Fibroblast of villous mesenchyme (primary cell): ENCODE measurements around the gene SLC16A8. TPM values are rescaled to one million over a fixed set of nuclear protein-coding genes. Genes with fewer than 3 reads are reported as not detected.

Experiments used
- DNase-seq: peaks from one replicate; pipeline ENCODE4 v3.0.0-alpha.2; 2010; ENCODE audit warnings: low read depth
- H3K4me3 ChIP-seq: 2 replicates; pipeline ENCODE4 v1.5.1; 2011; ENCODE audit warnings: low read depth, mild to moderate bottlenecking, low read length
- total RNA-seq: library from RNA; depleted of rRNA; stranded (reverse); fragments of >200 nt; gene quantifications from 2 replicates; pipeline ENCODE4 v1.2.3, GENCODE V29; 2012
- TF ChIP-seq, protein P1 (sequence below): IDR thresholded peaks from 2 replicates; pipeline ENCODE4 v1.5.1; 2012; ENCODE audit warnings: low read depth, mild to moderate bottlenecking, low read length; ENCODE audit not compliant: insufficient read depth

SLC16A8 gene
- total RNA-seq, 1 donor: not detected

- H3K4me3 ChIP-seq: no peak overlapping the region
- TF ChIP-seq, protein P1, sequence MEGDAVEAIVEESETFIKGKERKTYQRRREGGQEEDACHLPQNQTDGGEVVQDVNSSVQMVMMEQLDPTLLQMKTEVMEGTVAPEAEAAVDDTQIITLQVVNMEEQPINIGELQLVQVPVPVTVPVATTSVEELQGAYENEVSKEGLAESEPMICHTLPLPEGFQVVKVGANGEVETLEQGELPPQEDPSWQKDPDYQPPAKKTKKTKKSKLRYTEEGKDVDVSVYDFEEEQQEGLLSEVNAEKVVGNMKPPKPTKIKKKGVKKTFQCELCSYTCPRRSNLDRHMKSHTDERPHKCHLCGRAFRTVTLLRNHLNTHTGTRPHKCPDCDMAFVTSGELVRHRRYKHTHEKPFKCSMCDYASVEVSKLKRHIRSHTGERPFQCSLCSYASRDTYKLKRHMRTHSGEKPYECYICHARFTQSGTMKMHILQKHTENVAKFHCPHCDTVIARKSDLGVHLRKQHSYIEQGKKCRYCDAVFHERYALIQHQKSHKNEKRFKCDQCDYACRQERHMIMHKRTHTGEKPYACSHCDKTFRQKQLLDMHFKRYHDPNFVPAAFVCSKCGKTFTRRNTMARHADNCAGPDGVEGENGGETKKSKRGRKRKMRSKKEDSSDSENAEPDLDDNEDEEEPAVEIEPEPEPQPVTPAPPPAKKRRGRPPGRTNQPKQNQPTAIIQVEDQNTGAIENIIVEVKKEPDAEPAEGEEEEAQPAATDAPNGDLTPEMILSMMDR: no peak
- no peak for DNase-seq
These were observed 45.0 kb upstream of the SLC16A8 start for GRCh38 chr22:38129021-38129420.

- TF ChIP-seq, protein P1: no peak
- no peak for DNase-seq
These were observed 43.9 kb upstream of the SLC16A8 start for GRCh38 chr22:38127869-38128268.

GRCh38 chr22:38126928-38127668 lies 43.1 kb upstream of the SLC16A8 start:
- H3K4me3 ChIP-seq: no peak overlapping the region
- TF ChIP-seq, protein P1: no peak
- DNase-seq: no peak

More at GRCh38 chr22:38127869-38128268, 43.9 kb upstream of the SLC16A8 start:
- H3K4me3 ChIP-seq: no peak overlapping the region

DNA sequence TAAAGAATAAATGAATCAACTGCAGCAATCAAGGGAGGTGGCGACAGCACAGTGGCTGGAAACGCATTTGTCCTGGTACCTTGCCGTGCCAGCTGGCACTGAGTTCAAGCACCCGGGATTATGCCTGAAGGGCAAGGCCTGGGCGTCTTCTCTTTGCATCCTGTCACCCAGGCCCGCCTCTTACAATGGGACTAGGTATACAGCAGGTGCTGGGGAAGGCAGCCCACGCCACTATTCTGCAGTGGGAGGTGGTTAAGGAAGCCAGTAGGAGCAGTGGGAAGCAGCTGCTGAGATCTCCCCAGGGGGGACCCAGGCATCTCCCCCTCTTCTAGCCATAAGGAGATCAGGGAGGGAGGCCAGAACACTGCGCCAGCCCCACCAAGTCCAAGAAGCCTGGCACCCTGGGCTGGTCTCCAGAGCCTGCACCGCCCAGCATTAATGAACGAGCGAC lies 41.8 kb upstream of the SLC16A8 start:
- TF ChIP-seq, protein P1: no peak
- DNase-seq: no peak
- H3K4me3 ChIP-seq: no peak overlapping the region

GRCh38 chr22:38125038-38125610 lies 41.1 kb upstream of the SLC16A8 start:
- TF ChIP-seq, protein P1: no peak
- no peak overlapping the region for H3K4me3 ChIP-seq
- no peak for DNase-seq

- TF ChIP-seq, protein P1: no peak
These were observed 40.4 kb upstream of the SLC16A8 start for GRCh38 chr22:38124236-38124974.

More at GRCh38 chr22:38124236-38124974, 40.4 kb upstream of the SLC16A8 start:
- DNase-seq: no peak
- H3K4me3 ChIP-seq: no peak overlapping the region
